HepG2 (cell line): ENCODE data around the gene CD72. TPM values are rescaled to one million over a fixed set of nuclear protein-coding genes. Genes with fewer than 3 reads are reported as not detected.

Experiments
- BRF2 ChIP-seq: sonication (generic); formaldehyde crosslinking; IDR thresholded peaks from 2 replicates; pipeline ENCODE4 v1.8.1; 2022; ENCODE audit warnings: mild to moderate bottlenecking, missing genetic modification reagents
- CENPT ChIP-seq: sonication (generic); formaldehyde crosslinking; IDR thresholded peaks from 2 replicates; pipeline ENCODE4 v1.8.0; 2022; ENCODE audit warnings: low read depth, mild to moderate bottlenecking, moderate library complexity, missing genetic modification reagents
- HNF4G ChIP-seq, 2 experiments: sonication (generic) in 1 of 2; formaldehyde crosslinking in 1 of 2; IDR thresholded peaks; 2 replicates each; pipeline versions ENCODE4 v1.4.0 to v1.6.1; 2011 to 2020; ENCODE audit warnings: borderline replicate concordance in 2 of 2, low read depth in 2 of 2, mild to moderate bottlenecking in 2 of 2, low read length in 1 of 2, missing genetic modification reagents in 1 of 2, moderate library complexity in 1 of 2
- IRX3 ChIP-seq: sonication (generic); formaldehyde crosslinking; IDR thresholded peaks from 2 replicates; pipeline ENCODE4 v1.8.1; 2023; ENCODE audit warnings: mild to moderate bottlenecking, low read depth, missing genetic modification reagents, borderline replicate concordance
- NAIF1 ChIP-seq: sonication (generic); formaldehyde crosslinking; IDR thresholded peaks from 2 replicates; pipeline ENCODE4 v1.5.0; 2020; ENCODE audit warnings: mild to moderate bottlenecking, missing genetic modification reagents, borderline replicate concordance
- RFXANK ChIP-seq: IDR thresholded peaks from 2 replicates; pipeline ENCODE4 v1.6.1; 2016
- SKIL ChIP-seq: sonication (generic); formaldehyde crosslinking; IDR thresholded peaks from 2 replicates; pipeline ENCODE4 v1.8.0; 2022; ENCODE audit warnings: missing genetic modification reagents, mild to moderate bottlenecking, moderate library complexity, borderline replicate concordance
- SNAPC2 ChIP-seq: sonication (generic); formaldehyde crosslinking; IDR thresholded peaks from 2 replicates; pipeline ENCODE4 v1.8.1; 2022; ENCODE audit warnings: mild to moderate bottlenecking, missing genetic modification reagents
- ZBTB1 ChIP-seq: sonication (generic); formaldehyde crosslinking; IDR thresholded peaks from 2 replicates; pipeline ENCODE4 v1.4.0; 2020; ENCODE audit warnings: missing genetic modification reagents, borderline replicate concordance
- ZBTB4 ChIP-seq: sonication (generic); formaldehyde crosslinking; IDR thresholded peaks from 2 replicates; pipeline ENCODE4 v1.4.0; 2020; ENCODE audit warnings: missing genetic modification reagents, mild to moderate bottlenecking, borderline replicate concordance
- ZFP36L1 ChIP-seq: sonication (generic); formaldehyde crosslinking; IDR thresholded peaks from 2 replicates; pipeline ENCODE4 v1.8.0; 2022; ENCODE audit warnings: mild to moderate bottlenecking, missing genetic modification reagents, moderate library complexity
- ZNF564 ChIP-seq: sonication (generic); formaldehyde crosslinking; IDR thresholded peaks from 2 replicates; pipeline ENCODE4 v1.8.1; 2023; ENCODE audit warnings: mild to moderate bottlenecking, missing genetic modification reagents
- polyA plus RNA-seq, 8 experiments: library from polyadenylated mRNA; depleted of rRNA in 3 of 8; stranded (reverse) in 7 of 8; unstranded in 1 of 8; fragments of >200 nt; fragmentation: Illumina TruSeq in 4 of 8; extraction: Trizol in 4 of 8; gene quantifications; 2 replicates each; pipeline versions ENCODE4 v1.2.1 to v1.2.3, GENCODE V29; 2011 to 2016; ENCODE audit warnings: low read depth in 4 of 8, missing spikeins in 1 of 8, mixed read lengths in 1 of 8; ENCODE audit not compliant: insufficient read depth in 1 of 8
- total RNA-seq, 5 experiments: library from RNA; depleted of rRNA; stranded (reverse); fragments of >200 nt; fragmentation: Illumina TruSeq; extraction: Trizol; gene quantifications; 2 replicates each; pipeline ENCODE4 v1.2.3, GENCODE V29; 2016; ENCODE audit warnings: low read depth in 1 of 5
- TF ChIP-seq, protein P1 (sequence below): sonication (generic); formaldehyde crosslinking; IDR thresholded peaks from 2 replicates; pipeline ENCODE4 v1.8.1; 2023; ENCODE audit warnings: mild to moderate bottlenecking, missing genetic modification reagents
- TF ChIP-seq, protein P2 (sequence below): sonication (generic); formaldehyde crosslinking; IDR thresholded peaks from 2 replicates; pipeline ENCODE4 v1.9.0; 2021; ENCODE audit warnings: mild to moderate bottlenecking, missing genetic modification reagents

Gene CD72
- total and polyA plus RNA-seq, 2 of the 13 experiments (the other 11 are each of a cell fraction or from before 2014, with no cell fraction given) = 0.18 to 1.1 TPM

- TF ChIP-seq ZBTB4 (CRISPR knock-in tag) = no peak
- peak; percentile 84 for TF ChIP-seq NAIF1 (CRISPR knock-in tag)
- TF ChIP-seq ZNF564 (CRISPR knock-in tag) = 0 out of 2 replicates have a peak, but pooled peaks have one; percentile 21
- TF ChIP-seq SNAPC2 (CRISPR knock-in tag) = peak; percentile 87; the same call in 1 of the 2 replicates
- TF ChIP-seq ZBTB1 (CRISPR knock-in tag) = no peak
- no peak; the same call in 1 of the 2 replicates for TF ChIP-seq ZFP36L1 (CRISPR knock-in tag)
- no peak for TF ChIP-seq CENPT (CRISPR knock-in tag)
- 0 out of 2 replicates have a peak, but pooled peaks have one; percentile 70 for TF ChIP-seq IRX3 (CRISPR knock-in tag)
- 0 out of 2 replicates have a peak, but pooled peaks have one; percentile 26 for TF ChIP-seq BRF2 (CRISPR knock-in tag)
- TF ChIP-seq, protein P1, sequence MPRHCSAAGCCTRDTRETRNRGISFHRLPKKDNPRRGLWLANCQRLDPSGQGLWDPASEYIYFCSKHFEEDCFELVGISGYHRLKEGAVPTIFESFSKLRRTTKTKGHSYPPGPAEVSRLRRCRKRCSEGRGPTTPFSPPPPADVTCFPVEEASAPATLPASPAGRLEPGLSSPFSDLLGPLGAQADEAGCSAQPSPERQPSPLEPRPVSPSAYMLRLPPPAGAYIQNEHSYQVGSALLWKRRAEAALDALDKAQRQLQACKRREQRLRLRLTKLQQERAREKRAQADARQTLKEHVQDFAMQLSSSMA = no peak
- TF ChIP-seq, protein P2, sequence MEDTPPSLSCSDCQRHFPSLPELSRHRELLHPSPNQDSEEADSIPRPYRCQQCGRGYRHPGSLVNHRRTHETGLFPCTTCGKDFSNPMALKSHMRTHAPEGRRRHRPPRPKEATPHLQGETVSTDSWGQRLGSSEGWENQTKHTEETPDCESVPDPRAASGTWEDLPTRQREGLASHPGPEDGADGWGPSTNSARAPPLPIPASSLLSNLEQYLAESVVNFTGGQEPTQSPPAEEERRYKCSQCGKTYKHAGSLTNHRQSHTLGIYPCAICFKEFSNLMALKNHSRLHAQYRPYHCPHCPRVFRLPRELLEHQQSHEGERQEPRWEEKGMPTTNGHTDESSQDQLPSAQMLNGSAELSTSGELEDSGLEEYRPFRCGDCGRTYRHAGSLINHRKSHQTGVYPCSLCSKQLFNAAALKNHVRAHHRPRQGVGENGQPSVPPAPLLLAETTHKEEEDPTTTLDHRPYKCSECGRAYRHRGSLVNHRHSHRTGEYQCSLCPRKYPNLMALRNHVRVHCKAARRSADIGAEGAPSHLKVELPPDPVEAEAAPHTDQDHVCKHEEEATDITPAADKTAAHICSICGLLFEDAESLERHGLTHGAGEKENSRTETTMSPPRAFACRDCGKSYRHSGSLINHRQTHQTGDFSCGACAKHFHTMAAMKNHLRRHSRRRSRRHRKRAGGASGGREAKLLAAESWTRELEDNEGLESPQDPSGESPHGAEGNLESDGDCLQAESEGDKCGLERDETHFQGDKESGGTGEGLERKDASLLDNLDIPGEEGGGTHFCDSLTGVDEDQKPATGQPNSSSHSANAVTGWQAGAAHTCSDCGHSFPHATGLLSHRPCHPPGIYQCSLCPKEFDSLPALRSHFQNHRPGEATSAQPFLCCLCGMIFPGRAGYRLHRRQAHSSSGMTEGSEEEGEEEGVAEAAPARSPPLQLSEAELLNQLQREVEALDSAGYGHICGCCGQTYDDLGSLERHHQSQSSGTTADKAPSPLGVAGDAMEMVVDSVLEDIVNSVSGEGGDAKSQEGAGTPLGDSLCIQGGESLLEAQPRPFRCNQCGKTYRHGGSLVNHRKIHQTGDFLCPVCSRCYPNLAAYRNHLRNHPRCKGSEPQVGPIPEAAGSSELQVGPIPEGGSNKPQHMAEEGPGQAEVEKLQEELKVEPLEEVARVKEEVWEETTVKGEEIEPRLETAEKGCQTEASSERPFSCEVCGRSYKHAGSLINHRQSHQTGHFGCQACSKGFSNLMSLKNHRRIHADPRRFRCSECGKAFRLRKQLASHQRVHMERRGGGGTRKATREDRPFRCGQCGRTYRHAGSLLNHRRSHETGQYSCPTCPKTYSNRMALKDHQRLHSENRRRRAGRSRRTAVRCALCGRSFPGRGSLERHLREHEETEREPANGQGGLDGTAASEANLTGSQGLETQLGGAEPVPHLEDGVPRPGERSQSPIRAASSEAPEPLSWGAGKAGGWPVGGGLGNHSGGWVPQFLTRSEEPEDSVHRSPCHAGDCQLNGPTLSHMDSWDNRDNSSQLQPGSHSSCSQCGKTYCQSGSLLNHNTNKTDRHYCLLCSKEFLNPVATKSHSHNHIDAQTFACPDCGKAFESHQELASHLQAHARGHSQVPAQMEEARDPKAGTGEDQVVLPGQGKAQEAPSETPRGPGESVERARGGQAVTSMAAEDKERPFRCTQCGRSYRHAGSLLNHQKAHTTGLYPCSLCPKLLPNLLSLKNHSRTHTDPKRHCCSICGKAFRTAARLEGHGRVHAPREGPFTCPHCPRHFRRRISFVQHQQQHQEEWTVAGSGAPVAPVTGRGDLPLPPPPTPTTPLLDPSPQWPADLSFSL = no peak
- no peak for TF ChIP-seq RFXANK (CRISPR knock-in tag)
- no peak for TF ChIP-seq HNF4G (IDR thresholded peaks at IDR 0.05; ENCODE audit: borderline replicate concordance, low read depth, low read length)
- no peak for TF ChIP-seq HNF4G (CRISPR knock-in tag; IDR thresholded peaks at IDR 0.05; ENCODE audit: borderline replicate concordance, low read depth)
- no peak for TF ChIP-seq SKIL
These were observed 14.7 kb downstream of the CD72 start (continued) for GRCh38 chr9:35603506-35603985.
